GM12801 (cell line): ENCODE measurements around the gene RPS15A.

Experiments
- TF ChIP-seq, protein P1 (sequence below): IDR thresholded peaks from one replicate; pipeline ENCODE4 v1.5.1; 2011; ENCODE audit warnings: control low read depth; ENCODE audit not compliant: insufficient read length; ENCODE audit errors: extremely low read depth

The RPS15A gene

DNA sequence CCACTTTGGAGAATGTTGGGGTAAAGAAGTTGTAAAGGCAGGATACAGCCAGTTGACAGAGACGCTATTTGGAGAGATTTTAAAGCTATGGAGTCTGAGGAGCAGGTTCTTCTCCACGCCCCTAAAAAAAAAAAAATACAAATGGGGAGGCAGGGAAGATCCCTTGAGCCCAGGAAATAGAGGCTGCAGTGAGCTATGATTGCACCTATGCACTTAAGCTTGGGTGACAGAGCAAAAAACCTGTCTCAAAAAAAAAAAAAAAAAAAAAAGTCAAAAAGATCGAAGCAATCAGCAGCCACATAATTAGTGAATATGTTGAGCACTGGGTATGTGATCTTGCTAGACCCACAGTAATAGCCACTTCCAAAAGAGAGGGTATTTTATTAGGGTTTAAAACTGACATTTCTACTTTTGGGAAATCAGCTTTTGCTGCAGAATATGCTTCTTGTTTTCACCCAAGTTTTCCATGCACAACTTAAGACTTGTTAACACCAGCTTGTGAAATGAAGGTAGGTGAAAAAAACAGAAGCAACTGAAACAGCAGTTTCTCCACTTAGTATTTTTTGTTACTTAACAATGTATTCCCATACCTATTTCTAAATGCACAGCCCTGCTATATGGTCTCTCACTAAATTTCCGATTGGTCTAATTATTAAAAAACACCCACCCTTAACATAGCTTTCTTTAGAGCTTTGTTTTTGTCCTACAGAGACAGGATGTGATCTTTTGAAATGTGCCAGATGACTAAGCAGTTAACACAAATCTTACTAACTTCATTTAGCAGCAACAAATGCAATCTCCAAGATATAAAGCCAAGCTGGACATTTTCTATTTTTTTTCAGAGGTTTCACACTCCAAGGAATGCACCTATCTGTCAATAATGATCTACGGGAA, 13.7 kb upstream of the RPS15A start:
- TF ChIP-seq, protein P1, sequence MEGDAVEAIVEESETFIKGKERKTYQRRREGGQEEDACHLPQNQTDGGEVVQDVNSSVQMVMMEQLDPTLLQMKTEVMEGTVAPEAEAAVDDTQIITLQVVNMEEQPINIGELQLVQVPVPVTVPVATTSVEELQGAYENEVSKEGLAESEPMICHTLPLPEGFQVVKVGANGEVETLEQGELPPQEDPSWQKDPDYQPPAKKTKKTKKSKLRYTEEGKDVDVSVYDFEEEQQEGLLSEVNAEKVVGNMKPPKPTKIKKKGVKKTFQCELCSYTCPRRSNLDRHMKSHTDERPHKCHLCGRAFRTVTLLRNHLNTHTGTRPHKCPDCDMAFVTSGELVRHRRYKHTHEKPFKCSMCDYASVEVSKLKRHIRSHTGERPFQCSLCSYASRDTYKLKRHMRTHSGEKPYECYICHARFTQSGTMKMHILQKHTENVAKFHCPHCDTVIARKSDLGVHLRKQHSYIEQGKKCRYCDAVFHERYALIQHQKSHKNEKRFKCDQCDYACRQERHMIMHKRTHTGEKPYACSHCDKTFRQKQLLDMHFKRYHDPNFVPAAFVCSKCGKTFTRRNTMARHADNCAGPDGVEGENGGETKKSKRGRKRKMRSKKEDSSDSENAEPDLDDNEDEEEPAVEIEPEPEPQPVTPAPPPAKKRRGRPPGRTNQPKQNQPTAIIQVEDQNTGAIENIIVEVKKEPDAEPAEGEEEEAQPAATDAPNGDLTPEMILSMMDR = no peak

DNA sequence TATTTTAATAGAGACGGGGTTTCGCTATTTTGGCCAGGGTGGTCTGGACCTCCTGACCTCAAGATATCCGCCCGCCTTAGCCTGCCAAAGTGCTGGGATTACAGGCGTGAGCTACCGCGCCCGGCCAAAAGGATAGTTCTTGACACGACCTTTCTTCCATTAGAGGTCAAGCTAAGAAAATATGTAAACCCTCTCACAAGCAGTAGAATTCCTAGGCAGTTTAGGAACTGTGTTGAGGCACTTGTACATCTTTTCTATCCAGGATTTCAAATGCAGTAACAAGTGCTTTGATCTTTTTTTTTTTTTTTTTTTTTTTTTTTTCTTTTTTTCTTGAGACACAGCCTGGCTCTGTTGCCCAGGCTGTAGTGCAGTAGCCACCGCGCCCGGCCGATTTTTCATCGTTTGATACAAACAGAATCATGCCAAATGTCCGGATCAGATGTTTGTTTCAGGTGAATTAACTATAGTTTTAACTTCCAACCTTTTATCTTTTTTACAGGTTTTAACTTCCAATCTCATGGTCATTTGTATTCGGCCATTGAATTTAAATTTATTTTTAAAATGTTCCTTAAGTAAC, 12.7 kb upstream of the RPS15A start:
- TF ChIP-seq, protein P1 = no peak

DNA sequence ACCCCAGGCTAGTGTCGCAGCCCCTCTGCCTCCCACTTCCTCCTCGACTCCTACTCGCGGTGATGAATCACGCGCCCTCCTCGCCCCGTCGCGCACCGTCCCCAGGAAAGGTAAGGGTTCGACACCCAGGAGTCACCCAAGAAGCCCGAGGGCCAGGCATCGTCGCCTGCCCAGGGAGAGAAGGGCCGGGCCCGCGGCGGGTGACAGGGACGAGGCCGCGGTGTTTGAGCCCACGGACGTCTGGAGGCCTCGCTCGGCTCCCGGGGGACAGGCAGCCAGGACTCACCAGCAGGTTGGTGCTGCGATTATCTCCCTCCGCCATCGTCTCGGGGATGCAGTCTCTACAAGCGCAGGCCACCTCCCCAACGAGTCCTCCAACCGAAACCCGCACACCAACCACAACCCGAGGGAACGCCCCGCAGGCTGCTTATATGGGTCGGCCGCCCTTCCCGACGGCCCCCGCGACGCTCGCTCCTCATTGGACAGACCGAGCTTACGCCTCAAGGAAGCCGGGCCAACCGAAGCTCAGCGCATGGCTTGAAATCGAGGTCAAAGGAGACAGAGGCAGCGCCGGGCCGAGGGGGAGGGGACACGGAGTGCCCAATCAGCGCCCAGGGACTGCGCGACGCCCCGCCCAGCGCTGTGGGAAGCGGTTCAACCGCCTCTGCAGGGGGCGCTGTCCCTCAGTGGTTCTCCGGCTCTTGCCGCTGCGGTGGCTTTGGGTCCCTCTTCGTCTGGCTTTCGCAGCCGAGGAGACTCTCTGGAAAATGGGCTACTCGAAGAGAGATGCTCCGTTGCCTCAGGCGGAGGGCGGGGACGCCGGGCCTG, 11.2 kb upstream of the RPS15A start, which contains the start of gene ARL6IP1:
ARL6IP1 (minus strand) TSS at position 405 of the 828 bp plus-strand sequence; CDS start at position 322, 83 bp downstream.
- TF ChIP-seq, protein P1 = no peak

DNA sequence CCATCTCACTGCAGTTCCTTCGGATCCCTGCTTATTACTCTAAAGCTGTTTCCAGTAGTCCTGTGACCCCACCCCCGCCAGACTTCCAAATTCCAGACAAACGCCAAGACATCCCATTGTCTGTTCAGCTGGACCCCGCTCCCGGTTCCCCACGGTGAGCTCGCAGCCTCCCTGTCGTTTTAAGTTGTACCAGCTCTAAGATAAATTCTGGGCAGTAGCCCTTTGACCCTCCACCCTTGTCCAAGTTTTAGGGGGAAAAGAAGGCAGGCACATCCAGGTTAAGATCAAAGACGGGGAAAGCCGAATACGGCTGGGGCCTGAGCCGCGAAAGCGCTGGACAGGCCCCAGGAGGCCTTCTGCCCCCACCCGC, 10.6 kb upstream of the RPS15A start:
- TF ChIP-seq, protein P1 = no peak

DNA sequence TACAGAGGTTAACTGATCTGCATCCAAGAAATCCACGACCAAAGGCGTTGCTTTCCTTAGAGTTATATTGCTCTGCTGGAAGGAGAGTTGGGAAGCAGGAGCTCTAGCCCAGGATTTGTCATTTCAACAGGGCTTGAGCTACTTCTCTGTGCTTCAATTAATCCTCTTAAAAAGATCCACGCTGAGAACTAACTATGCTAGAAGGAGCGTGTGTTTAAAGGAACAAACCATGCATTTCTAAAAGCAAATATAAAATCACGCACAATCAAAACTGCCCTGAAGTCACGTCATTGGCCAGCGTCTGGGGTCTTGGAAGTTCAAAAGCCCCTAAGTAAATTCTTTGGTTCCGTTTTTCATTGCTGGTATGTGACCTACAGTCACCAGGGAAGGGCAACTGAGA, 10.2 kb upstream of the RPS15A start:
- TF ChIP-seq, protein P1 = no peak

DNA sequence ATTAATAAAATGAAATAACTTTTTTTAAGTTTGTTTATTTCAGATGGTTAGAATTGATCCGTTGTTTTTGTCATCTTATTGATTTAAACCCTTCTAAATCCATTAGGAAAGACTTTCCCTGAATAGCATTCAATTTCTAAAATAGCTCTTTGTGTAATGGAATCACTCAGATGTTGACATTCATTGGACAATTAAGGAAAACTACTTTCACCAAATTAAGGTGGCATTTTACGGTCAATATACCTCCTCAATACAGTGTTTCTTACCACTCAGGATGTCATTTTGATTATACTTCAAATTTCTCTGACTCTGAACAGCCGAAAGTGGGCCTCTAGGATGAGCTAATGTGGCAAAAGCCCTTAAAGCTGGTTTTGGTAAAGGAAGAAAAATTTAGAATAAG, 9.4 kb upstream of the RPS15A start:
- TF ChIP-seq, protein P1 = no peak

DNA sequence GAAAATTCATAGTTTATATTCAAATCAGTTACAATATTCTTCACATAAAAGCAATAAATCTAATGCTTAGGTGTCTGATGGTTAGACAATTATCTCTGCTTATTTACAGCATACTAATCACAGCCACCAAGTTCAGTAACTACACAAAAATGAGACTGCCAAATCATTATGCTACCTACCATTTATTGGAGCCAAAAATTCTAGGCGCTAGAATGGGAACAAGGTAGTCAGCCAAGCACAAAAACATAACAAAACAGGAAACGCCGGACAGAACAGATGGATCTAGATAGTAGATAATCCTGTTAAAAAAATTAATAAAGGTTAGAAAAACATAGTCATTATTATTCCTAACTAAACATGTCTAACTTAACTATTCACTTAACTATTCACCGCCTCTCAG, 7.6 kb upstream of the RPS15A start:
- TF ChIP-seq, protein P1 = no peak
